Neural progenitor cell (in vitro differentiated cells): ENCODE measurements around the gene WDR54. TPM values are rescaled to one million over a fixed set of nuclear protein-coding genes. Genes with fewer than 3 reads are reported as not detected.

Experiments
- DNase-seq: peaks from one replicate; pipeline ENCODE4 v3.0.0-alpha.2; 2016; ENCODE audit warnings: low spot score
- H2AFZ ChIP-seq: fragments of 200-600 bp; sonication (generic); replicated peaks from 2 replicates; pipeline ENCODE4 v1.6.1; 2016; ENCODE audit warnings: antibody characterized with exemption
- H3F3A ChIP-seq: fragments of 200-600 bp; sonication (generic); 2 replicates; pipeline ENCODE4 v1.6.1; 2016; ENCODE audit warnings: antibody characterized with exemption, low read depth
- H3K27ac ChIP-seq: fragments of 200-600 bp; sonication (generic); 2 replicates; pipeline ENCODE4 v1.5.1; 2016; ENCODE audit warnings: mild to moderate bottlenecking
- H3K27me3 ChIP-seq: fragments of 200-600 bp; sonication (generic); 2 replicates; pipeline ENCODE4 v1.6.1; 2016; ENCODE audit warnings: mild to moderate bottlenecking, moderate library complexity
- H3K36me3 ChIP-seq: fragments of 200-600 bp; sonication (generic); 2 replicates; pipeline ENCODE4 v1.5.1; 2016
- H3K4me1 ChIP-seq: fragments of 200-600 bp; sonication (generic); 2 replicates; pipeline ENCODE4 v1.6.1; 2016; ENCODE audit warnings: mixed run types
- H3K4me2 ChIP-seq: fragments of 200-600 bp; sonication (generic); 2 replicates; pipeline ENCODE4 v1.6.1; 2016
- H3K4me3 ChIP-seq: fragments of 200-600 bp; sonication (generic); 2 replicates; pipeline ENCODE4 v1.5.1; 2016
- H3K79me2 ChIP-seq: fragments of 200-600 bp; sonication (generic); 2 replicates; pipeline ENCODE4 v1.6.1; 2016; ENCODE audit warnings: low read depth
- H3K9ac ChIP-seq: fragments of 200-600 bp; sonication (generic); 2 replicates; pipeline ENCODE4 v1.6.1; 2016
- H3K9me3 ChIP-seq: fragments of 200-600 bp; sonication (generic); 2 replicates; pipeline ENCODE4 v1.5.1; 2016; ENCODE audit warnings: low read depth
- H4K20me1 ChIP-seq: fragments of 200-600 bp; sonication (generic); 2 replicates; pipeline ENCODE4 v1.6.1; 2016; ENCODE audit warnings: low read depth
- H3K27ac Mint-ChIP-seq: 3 replicates; pipeline ENCODE4 v1.8.0; 2021; ENCODE audit warnings: mixed read lengths
- H3K27me3 Mint-ChIP-seq: 2 replicates; pipeline ENCODE4 v1.8.0; 2022; ENCODE audit warnings: low read depth, mild to moderate bottlenecking, inconsistent platforms, moderate library complexity, mixed read lengths; ENCODE audit not compliant: insufficient read depth
- H3K36me3 Mint-ChIP-seq: 3 replicates; pipeline ENCODE4 v1.8.0; 2021; ENCODE audit warnings: mixed read lengths
- H3K4me1 Mint-ChIP-seq: 3 replicates; pipeline ENCODE4 v1.8.0; 2021; ENCODE audit warnings: mixed read lengths
- H3K4me3 Mint-ChIP-seq: 3 replicates; pipeline ENCODE4 v1.8.0; 2021; ENCODE audit warnings: mild to moderate bottlenecking, moderate library complexity, mixed read lengths
- H3K9me3 Mint-ChIP-seq: 3 replicates; pipeline ENCODE4 v1.8.0; 2020; ENCODE audit warnings: mixed read lengths
- EZH2 ChIP-seq: fragments of 200-600 bp; sonication (generic); IDR thresholded peaks from 2 replicates; pipeline ENCODE4 v1.6.1; 2017; ENCODE audit warnings: antibody characterized with exemption, mild to moderate bottlenecking, moderate library complexity
- EZH2phosphoT487 ChIP-seq: fragments of 200-600 bp; sonication (generic); IDR thresholded peaks from 2 replicates; pipeline ENCODE4 v1.6.1; 2017; ENCODE audit warnings: antibody characterized with exemption
- total RNA-seq: library from RNA; depleted of rRNA; stranded (reverse); fragments of >200 nt; gene quantifications from 2 replicates; pipeline ENCODE4 v1.2.3, GENCODE V29; 2015; ENCODE audit warnings: low replicate concordance
- TF ChIP-seq, protein P1 (sequence below): fragments of 200-600 bp; sonication (generic); IDR thresholded peaks from 2 replicates; pipeline ENCODE4 v1.5.1; 2017; ENCODE audit warnings: antibody characterized with exemption, mild to moderate bottlenecking

WDR54 gene
- 88.1 and 138 TPM in 2 replicates for total RNA-seq

DNA sequence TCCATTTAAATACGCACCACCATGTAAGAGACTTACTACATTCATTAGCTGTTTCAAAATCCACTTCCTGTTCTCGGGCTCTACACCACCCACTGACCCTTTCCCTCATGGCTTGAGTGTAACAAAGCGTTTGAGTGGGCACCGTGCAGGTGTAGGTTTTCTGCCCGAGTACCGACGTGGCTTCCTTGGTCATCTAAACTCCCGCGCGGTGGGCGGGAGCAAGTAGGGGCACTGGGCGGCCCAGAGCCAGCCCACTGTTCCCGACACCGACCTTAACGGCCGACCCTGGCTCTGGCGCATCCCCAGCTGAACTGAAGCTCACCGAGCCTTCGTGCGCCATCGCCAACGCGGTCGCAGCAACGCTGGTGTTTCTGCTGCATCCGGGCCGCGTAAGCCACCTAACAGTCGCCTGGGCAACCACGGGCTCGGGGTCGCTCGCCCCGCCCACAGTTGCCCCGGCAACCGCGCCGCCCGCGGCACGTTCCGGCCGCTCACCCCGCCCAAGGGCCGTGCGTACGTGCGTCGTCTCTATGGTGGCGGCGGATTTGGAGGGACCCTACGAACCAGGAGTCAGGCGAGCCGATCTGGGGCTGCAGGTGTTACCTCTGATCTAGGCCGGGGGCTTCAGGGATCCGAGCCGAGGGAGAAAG is at the start of gene WDR54, which contains the start of gene C2orf81:
WDR54 (plus strand) TSS at position 510 of the 650 bp plus-strand sequence. CDS start 424 bp downstream, outside the sequence.
C2orf81 (minus strand) TSS at position 399 of the 650 bp plus-strand sequence; CDS start at position 340, 59 bp downstream.
- Histone ChIP-seq H3K79me2 (peaks cover 16% of the 10 kb centered on the region), H3K4me2 (peak within 1 kb of the TSS; percentile 91), H3K27me3 (peaks cover 7% of the 10 kb centered on the region), H3K9me3 (no peaks in the 10 kb centered on the region), H3K4me3 (peak within 1 kb of the TSS; percentile 76), H3K4me1 (no peaks in the 10 kb centered on the region), H3K36me3 (no peaks in the 10 kb centered on the region), H4K20me1 (peaks cover 14% of the 10 kb centered on the region), H3F3A (peaks cover 28% of the 10 kb centered on the region), H2AFZ (peak within 1 kb of the TSS; percentile 85), H3K27ac (no peak within 1 kb of the TSS), H3K9ac (no peak within 1 kb of the TSS)
- Mint-ChIP-seq H3K4me3 (peak within 1 kb of the TSS; percentile 99), H3K27ac (peak within 1 kb of the TSS; percentile 86), H3K9me3 (no peaks in the 10 kb centered on the region), H3K27me3 (peaks cover 16% of the 10 kb centered on the region), H3K4me1 (peaks cover 30% of the 10 kb centered on the region), H3K36me3 (peaks cover 16% of the 10 kb centered on the region)
- TF ChIP-seq EZH2 (no peak), EZH2phosphoT487 (no peak)
- TF ChIP-seq, protein P1, sequence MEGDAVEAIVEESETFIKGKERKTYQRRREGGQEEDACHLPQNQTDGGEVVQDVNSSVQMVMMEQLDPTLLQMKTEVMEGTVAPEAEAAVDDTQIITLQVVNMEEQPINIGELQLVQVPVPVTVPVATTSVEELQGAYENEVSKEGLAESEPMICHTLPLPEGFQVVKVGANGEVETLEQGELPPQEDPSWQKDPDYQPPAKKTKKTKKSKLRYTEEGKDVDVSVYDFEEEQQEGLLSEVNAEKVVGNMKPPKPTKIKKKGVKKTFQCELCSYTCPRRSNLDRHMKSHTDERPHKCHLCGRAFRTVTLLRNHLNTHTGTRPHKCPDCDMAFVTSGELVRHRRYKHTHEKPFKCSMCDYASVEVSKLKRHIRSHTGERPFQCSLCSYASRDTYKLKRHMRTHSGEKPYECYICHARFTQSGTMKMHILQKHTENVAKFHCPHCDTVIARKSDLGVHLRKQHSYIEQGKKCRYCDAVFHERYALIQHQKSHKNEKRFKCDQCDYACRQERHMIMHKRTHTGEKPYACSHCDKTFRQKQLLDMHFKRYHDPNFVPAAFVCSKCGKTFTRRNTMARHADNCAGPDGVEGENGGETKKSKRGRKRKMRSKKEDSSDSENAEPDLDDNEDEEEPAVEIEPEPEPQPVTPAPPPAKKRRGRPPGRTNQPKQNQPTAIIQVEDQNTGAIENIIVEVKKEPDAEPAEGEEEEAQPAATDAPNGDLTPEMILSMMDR, result no peak
- peak; percentile 97 for DNase-seq

GRCh38 chr2:74372674-74373073 is 48.9 kb upstream of the WDR54 start:
- Mint-ChIP-seq H3K36me3 (peaks cover 34% of the 10 kb centered on the region), H3K4me1 (peaks cover 27% of the 10 kb centered on the region), H3K9me3 (no peaks in the 10 kb centered on the region), H3K27ac (peak overlapping the region; percentile 4), H3K27me3 (peaks cover 2% of the 10 kb centered on the region), H3K4me3 (peak overlapping the region; percentile 69)
- Histone ChIP-seq H3K4me1 (peaks cover 23% of the 10 kb centered on the region), H3K79me2 (peaks cover 39% of the 10 kb centered on the region), H2AFZ (no peak overlapping the region), H3K36me3 (no peaks in the 10 kb centered on the region), H3K27me3 (no peaks in the 10 kb centered on the region), H3F3A (peaks cover 15% of the 10 kb centered on the region), H3K27ac (no peak overlapping the region), H3K4me2 (no peak overlapping the region), H4K20me1 (peaks cover 25% of the 10 kb centered on the region), H3K9ac (no peak overlapping the region), H3K4me3 (no peak overlapping the region), H3K9me3 (no peaks in the 10 kb centered on the region)
- DNase-seq, result no peak
- TF ChIP-seq, protein P1, result no peak
- TF ChIP-seq EZH2phosphoT487 (no peak), EZH2 (no peak)

- peak overlapping the region; percentile 85 for H3K4me2 ChIP-seq
- no peaks in the 10 kb centered on the region for H3K27me3 ChIP-seq
- H4K20me1 ChIP-seq, result peaks cover 25% of the 10 kb centered on the region
- H3K79me2 ChIP-seq, result peaks cover 45% of the 10 kb centered on the region
- DNase-seq, result peak; percentile 14
- H3K9ac ChIP-seq, result no peak overlapping the region
- H3K27ac ChIP-seq, result no peak overlapping the region
- H3K27ac Mint-ChIP-seq, result peak overlapping the region; percentile 79
- H3K27me3 Mint-ChIP-seq, result peaks cover 2% of the 10 kb centered on the region
- H3F3A ChIP-seq, result peaks cover 15% of the 10 kb centered on the region
- no peak overlapping the region for H3K4me3 ChIP-seq
- H3K4me1 Mint-ChIP-seq, result peaks cover 27% of the 10 kb centered on the region
- peaks cover 35% of the 10 kb centered on the region for H3K36me3 Mint-ChIP-seq
- H2AFZ ChIP-seq, result no peak overlapping the region
- peaks cover 25% of the 10 kb centered on the region for H3K4me1 ChIP-seq
- H3K36me3 ChIP-seq, result no peaks in the 10 kb centered on the region
- H3K9me3 Mint-ChIP-seq, result no peaks in the 10 kb centered on the region
- no peaks in the 10 kb centered on the region for H3K9me3 ChIP-seq
- H3K4me3 Mint-ChIP-seq, result peak overlapping the region; percentile 90
- no peak for TF ChIP-seq EZH2phosphoT487
- TF ChIP-seq, protein P1, result no peak
- TF ChIP-seq EZH2, result no peak
Observed at GRCh38 chr2:74373221-74373676, 48.3 kb upstream of the WDR54 start.
